AG09319 (cell line): ENCODE measurements around the gene SMIM23.

Source experiments
- DNase-seq: peaks from one replicate; pipeline ENCODE4 v3.0.0-alpha.2; 2010; ENCODE audit warnings: low read depth; ENCODE audit errors: extremely low read depth
- TF ChIP-seq, protein P1 (sequence below): IDR thresholded peaks from 2 replicates; pipeline ENCODE4 v1.5.1; 2011; ENCODE audit warnings: low read depth, mild to moderate bottlenecking, inconsistent platforms, low read length, moderate library complexity

Gene SMIM23

DNA sequence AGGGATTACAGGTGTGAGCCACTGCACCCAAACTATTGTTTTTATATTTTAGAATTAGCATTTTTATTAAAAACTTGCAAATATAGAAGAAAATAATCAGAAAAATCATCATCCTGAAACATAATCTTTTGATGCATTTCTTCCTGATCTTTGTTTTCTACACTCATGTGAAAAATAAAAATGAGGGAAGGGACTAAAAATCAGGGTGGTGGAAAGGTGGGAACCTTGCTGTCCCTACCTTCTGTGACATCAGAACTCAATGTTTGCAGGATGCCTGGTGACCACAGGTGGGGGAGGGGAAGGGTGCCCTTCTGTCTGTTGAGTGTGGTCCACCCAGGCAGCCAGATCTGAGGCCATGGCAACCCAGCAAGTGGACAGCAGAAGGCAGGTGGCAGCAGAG lies at the start of gene SMIM23:
SMIM23 (plus strand) TSS at position 301 of the 400 bp plus-strand sequence; CDS start at position 356, 55 bp downstream.
- TF ChIP-seq, protein P1, sequence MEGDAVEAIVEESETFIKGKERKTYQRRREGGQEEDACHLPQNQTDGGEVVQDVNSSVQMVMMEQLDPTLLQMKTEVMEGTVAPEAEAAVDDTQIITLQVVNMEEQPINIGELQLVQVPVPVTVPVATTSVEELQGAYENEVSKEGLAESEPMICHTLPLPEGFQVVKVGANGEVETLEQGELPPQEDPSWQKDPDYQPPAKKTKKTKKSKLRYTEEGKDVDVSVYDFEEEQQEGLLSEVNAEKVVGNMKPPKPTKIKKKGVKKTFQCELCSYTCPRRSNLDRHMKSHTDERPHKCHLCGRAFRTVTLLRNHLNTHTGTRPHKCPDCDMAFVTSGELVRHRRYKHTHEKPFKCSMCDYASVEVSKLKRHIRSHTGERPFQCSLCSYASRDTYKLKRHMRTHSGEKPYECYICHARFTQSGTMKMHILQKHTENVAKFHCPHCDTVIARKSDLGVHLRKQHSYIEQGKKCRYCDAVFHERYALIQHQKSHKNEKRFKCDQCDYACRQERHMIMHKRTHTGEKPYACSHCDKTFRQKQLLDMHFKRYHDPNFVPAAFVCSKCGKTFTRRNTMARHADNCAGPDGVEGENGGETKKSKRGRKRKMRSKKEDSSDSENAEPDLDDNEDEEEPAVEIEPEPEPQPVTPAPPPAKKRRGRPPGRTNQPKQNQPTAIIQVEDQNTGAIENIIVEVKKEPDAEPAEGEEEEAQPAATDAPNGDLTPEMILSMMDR, result no peak
- no peak for DNase-seq

DNA sequence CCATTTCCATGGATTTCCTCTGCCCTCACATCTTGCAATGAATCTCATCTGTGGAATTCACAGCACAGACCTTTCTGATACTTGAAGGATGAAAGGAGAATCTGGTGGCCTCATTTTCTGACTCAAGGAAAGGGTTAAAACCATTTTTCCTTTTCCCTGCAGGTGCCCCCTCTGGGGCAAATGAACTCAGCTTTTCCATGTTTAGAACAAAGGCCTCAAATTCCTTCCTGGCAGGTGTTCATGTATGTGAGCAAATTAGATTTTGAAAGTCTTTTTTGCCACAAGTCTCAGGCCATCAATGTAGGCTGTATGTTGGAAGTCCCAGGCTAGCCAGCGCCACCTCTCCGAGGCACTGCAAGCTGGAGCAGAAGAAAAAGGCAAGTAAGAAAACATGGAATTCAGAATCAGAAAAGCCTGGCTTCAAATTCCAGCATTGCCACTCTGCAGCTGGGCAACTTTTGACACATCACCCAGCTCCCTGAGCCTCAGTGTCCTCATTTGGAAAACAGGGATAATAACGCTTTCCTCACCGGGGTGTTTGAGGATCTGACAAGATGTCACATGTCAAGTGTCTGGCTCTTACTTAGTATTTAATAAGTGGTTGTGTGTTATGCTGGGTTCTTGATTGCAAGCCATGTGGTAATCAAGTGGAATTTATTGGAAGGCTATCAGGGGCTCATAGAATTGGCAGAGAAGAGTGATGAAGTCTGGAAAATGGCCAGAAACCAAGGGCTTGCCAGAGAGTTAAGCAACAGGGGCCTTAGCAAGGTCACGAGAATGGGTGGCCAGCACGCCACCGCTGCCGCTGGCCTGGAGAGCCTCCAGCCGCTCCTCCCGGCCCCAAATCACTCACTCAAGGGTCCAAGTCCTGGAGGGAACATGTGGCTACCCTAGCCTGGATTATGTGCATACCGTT lies 48.4 kb upstream of the SMIM23 start:
- peak; percentile 85 for DNase-seq
- TF ChIP-seq, protein P1, result peak; percentile 43

DNA sequence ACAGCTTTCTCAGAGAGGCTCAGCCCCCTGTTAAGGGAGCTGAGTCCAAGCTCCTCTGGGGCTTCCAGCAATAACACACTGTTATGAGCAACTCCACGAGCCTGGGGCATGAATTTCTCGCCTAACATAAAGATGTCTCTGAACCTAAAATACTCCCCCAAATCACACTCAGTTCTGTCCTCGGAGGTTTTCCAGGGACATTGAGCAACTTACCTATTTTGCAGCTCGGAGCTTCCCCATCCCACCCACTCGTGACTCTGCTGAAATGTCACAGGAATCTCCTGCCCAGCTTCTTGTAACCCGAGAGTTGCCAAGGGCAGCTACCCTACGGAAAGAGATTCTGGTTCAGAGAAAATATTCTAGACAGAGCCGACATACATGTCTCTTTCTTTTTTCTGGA lies 47.1 kb upstream of the SMIM23 start:
- TF ChIP-seq, protein P1, result no peak
- no peak for DNase-seq

DNA sequence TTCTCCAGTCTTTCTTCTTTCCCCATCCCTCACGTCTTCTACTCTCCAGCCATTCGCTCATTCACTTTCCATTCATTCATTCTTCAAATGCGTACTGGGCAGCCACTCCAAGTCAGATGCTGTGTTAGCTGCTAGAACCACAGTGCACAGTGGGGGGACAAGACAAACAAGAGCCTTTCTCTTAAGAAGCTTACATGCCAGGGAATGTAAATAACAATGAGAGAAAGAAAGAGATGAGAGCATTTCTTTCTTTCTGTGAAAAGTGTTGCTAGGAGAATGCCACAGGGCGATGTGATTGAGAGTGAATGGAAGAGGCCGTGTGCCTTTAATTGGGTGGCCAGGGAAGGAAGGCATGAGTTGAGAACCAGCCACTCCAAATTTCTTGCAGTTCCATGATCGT lies 46.3 kb upstream of the SMIM23 start:
- TF ChIP-seq, protein P1, result no peak
- DNase-seq, result no peak

DNA sequence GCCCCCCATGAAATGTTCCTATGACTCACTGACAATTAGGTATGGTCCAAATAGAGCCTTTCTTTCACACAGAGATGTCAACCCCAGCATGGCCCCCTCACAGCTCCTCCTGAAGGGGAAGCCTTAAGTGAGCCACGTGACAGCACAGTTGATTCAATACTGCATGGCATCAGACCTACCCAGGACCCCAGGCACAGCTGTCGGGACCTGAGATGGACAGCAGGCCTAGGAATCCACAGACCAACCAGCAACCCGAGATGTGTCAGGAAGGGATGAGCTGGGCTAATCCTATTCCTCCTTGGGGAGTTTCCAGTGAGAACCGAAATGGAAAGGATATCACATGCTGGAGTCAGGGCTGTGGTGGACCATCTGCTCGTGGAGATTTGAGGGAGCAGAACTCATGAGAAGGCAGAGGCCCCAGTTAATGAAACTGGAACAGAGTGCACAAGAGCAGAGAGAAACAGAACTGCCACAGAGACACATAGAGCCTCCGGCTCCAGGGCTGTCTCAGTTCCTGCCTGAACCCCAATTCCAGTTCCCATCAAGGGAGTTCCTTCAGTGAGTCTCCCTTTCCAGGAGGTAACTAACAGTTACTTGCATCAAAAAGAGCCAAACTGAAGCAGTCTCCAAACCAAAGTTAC lies 42.1 kb upstream of the SMIM23 start:
- DNase-seq, result no peak
- TF ChIP-seq, protein P1, result no peak

DNA sequence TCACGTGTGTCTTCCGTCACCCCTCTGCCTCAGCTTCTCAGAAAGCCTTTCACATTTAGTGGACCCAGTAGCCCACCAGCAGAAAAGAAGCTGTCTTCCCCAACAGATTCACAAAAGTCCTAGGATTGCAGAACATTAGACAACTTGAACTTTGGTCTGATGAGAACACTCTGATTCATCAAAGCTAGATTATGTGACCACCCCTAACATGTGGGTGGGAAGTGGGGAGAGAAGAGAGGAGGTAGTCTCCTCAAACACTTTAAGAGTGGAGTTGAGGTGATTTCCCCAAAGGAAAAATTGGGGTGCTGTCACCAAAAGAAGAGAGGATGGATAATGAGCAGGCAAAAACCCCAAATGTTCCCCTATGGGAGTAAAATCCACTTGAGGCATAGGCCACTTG lies 41.4 kb upstream of the SMIM23 start:
- TF ChIP-seq, protein P1, result no peak
- DNase-seq, result no peak

DNA sequence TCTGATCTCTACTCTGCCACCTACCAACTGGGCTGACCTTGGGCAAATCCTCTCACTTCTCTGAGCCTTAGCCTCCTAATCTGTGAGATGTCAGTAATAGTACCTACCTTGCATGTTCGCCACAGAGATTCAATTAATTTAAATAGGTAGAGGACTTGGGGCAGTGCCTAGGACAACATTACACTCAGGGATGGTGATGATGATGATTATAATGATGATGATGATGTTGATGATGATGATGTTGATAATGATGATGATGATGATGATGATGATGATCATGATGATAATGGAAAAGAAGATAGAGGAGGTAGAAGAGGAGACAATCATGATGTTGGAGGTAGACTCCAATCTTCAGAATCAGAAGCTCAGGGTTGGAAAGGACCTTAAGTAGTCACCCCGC lies 40.7 kb upstream of the SMIM23 start:
- no peak for DNase-seq
- TF ChIP-seq, protein P1, result no peak
